Measurements from ENCODE around the gene SYMPK.
"Not testable (repeated sequence)": the region's sequence is repeated elsewhere in the genome, so short reads cannot be mapped to it uniquely, and the experiment has no call there.

SYMPK gene

DNA sequence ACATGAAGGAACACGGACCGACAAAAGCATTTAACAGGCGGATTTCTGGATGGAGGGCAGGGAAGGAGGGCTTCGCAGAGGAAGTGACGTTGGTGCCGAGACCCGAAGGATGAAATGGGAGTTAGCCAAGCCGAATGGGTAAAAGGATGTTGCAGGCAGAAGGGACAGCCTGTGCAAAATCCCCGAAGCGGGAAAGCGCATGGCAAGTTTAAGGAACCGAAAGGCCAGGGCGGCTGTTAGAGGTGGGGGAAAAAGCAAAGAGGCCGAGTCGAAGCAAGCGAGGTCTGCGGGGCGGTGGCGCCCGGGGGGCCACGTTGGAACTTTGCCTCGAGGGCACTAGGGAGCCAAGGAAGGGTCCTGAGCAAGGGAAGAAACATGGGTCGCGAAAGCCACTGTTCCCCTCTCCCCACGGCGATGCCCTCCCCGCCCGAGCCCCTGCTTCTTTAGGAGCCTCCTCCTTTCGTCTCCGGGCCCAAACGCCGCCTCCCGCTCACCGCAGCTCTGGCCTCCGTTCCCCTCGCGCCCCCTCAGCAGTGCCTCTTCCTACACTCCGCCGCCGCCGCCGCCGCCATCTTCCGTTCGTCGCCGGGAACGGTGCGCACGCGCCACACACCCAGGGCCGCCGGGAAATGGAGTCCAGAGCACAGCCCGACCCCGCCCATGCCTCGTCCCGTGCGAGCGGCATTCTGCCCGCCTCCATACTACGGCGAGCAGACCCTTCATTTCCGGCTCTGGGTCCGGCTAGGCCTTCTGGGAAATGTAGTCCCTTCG lies at the start of gene SYMPK:
TSS of gene SYMPK (minus strand) at position 584 of the 771 bp plus-strand sequence. CDS start 8,652 bp downstream, outside the sequence.
- DNase-seq: peak; percentile 96 to 99 (median 99)

GRCh38 chr19:45911291-45911690 lies 48.3 kb upstream of the SYMPK start:
- no peak for DNase-seq

GRCh38 chr19:45908956-45909355 lies 46.0 kb upstream of the SYMPK start:
- no peak for DNase-seq

GRCh38 chr19:45906221-45906620 lies 43.3 kb upstream of the SYMPK start:
- DNase-seq: no peak

DNA sequence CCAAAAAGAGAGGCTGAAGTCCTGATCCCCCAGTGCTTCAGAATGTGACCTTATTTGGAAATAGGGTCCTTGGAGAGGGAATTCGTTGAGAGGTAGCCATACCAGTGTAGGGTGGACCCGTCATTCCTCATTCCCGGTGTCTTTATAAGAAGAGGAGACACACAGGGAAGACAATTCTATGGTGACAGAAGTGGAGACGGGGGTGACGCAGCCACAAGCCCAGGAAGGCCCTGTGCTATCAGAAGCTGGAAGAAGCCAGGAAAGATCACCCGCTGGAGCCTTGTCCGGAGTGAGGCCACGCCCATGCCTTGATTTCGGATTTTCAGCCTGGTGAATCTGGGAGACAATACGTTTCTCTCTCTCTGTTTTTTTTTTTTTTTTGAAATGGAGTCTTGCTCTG lies 42.1 kb upstream of the SYMPK start:
- no peak for DNase-seq

DNA sequence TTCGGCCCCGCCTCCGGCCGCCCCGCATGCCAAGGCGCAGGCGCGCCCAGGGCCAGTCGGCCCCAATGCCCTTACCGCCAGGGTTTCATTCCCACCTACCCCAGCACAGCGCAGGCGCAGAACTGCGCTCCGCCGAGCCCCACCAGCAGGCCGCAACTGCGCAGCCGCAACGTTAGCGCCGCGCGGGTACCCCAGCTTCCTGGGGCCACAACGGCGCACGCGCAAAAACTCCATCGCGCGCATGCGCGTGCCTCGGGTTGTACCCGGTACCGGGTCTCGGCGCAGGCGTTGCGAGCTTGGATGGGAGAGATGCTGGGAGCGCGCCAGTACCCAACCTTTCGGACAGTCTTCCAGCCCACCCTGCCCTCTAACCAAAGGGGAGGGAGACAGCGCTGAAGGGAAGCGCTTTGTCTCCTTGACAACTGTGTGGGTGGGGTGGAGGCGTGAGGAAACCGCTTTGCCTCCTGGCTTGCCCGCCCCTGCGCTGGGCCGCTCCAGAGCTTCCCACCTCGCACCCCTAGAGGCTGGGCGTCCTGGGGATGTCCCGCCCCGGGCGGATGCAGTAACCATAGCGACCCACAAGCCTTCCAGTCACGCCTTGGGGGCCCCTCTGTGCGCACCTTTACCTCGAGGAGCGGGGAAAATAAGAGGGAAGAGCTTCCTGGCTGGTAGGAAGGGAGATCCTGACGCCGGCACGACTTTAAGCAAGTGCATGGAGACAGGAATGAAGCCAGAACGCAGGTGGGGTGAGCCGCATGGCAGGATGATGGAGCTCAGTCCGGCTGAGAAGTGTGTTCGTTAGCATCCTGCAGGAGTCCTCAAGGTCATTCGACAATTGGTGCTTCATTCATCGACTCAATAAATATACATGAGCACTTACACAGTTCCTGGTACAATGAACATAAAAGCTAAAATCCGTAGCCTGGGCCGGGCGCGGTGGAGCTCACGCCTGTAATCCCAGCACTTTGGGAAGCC lies 40.0 kb upstream of the SYMPK start:
- peak; percentile 98 to 99 (median 99) for DNase-seq

- peak; percentile 22 to 67 (median 56) for DNase-seq
Observed at GRCh38 chr19:45901912-45902650, 39.1 kb upstream of the SYMPK start, which contains the start of gene MYPOP. Gene MYPOP (minus strand): TSS chr19:45902613. CDS start chr19:45901773, 840 bp downstream.

- DNase-seq: peak; percentile 31 to 53 (median 40)
Observed at GRCh38 chr19:45901432-45901911, 38.5 kb upstream of the SYMPK start.

GRCh38 chr19:45900738-45901431 lies 37.9 kb upstream of the SYMPK start:
- peak in 1 of 3 experiments; percentile 40 for DNase-seq

GRCh38 chr19:45899919-45900589 lies 37.1 kb upstream of the SYMPK start:
- no peak for DNase-seq

DNA sequence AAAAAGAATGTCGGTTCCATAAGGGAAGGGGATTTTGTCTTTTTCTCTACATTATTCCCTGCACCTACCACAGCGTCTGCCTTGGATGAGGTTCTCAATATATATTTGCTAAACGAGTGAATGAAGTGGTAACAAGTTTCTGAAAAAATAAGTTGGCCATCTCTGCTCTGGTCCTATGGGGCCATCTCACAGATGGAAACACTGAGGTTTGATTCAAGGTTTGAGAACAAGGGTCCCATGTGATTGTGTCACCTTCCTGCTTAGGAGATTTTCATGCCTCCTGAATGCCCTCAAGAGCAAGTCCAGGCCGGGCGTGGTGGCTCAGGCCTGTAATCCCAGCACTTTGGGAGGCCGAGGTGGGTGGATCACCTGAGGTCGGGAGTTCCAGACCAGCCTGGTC lies 36.3 kb upstream of the SYMPK start:
- no peak for DNase-seq

- DNase-seq: no peak
Observed at GRCh38 chr19:45897261-45897812, 34.4 kb upstream of the SYMPK start.

- not testable (repeated sequence) for DNase-seq
Observed at GRCh38 chr19:45895983-45896599, 33.1 kb upstream of the SYMPK start.

- DNase-seq: no peak
Observed at GRCh38 chr19:45895519-45895972, 32.6 kb upstream of the SYMPK start.

GRCh38 chr19:45890877-45891276 lies 27.9 kb upstream of the SYMPK start:
- DNase-seq: no peak

DNA sequence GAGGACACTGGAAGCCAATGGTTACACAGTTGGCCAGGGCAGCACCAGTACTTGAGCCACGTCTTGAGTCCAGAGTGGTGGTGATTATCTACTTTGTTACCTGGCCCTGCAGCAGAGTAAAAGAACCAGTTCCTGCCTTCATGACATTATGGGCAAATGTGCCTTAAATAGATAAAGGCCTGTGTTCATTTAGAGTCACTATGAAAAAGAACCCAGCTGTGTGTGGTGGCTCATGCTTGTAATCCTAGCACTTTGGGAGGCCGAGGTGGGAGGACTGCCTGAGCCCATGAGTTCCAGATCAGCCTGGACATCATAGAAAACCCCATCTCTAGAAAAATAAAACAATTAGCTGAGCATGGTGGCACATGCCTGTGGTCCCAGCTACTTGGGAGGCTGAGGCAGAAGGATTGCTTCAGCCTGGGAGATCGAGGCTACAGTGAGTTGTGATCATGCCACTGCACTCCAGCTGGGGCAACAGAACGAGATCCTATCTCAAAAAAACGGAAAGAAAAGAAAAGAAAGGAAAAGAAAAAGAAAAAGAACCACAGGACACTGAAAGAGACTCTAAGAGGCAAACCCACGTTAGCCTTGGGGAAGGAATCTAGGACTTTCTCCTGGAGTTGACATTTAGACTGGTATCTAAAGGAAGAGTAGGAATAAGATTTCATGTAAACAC lies 26.4 kb upstream of the SYMPK start:
- DNase-seq: no peak

DNA sequence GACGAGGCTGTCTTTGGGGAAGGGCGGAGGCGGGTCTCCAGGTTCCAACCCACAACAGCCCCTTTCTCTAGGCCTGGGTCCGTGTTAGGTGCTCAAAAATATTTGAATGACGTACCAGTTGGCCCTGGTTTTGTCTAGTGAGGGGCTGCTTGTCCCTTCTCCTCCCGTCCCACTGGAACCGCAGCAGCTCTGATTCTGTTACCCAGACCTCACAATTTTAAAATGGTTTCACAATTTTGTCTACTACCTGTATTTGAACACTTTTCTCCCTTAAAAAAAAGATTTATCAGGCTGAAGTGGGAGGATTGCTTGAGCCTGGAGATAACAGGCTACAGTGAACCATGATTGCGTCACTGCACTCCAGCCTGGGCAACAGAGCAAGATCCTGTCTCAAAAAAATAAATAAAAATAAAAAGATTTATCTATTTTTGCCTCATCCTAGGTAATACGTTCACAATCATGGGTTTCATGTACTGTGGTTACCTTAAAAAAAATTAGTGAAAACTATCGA lies 24.3 kb upstream of the SYMPK start:
- no peak for DNase-seq

DNA sequence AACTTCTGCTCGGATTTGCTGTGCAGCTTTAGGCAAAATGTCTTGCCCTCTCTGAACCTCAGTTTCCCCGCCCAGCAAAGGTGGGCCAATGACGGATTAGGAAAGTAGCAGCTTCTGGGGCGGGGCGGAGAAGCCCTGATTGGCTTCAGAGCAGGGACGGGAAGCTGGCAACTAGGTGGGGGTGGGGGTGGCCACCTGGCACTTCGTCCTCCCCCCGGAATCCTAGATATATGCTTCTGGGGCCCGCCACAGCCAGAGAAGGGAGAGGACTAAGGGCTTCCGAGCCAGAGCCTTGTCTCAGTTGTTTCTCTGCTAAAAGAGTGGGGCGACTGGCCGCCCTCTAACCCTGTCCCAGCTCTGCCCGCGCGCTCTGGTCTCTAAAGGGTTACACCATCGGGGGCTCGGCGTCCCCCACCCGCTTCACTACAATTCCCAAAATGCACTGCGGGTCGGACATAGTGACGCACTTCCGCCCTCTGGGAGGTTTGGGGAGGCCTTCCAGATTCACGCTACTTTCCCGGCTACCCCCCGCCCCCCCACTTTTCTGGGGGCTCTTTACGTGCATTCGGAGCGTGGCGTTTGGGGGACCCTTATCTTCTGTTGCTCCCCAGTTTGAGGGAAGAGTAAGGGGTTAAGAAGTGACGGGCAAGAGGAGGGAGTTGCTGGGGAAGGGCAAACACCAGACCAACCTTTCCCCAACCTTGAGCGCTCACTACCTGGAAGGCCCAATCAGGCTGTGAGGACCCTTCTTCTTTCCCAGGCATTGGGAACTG lies 23.7 kb upstream of the SYMPK start:
- DNase-seq: peak; percentile 87 to 95 (median 93)
